NT2/D1 (cell line): Measurements from ENCODE around the gene PLEKHH1.

ENCODE experiments used
- YY1 ChIP-seq: IDR thresholded peaks from 2 replicates; pipeline ENCODE4 v1.6.1; 2011; ENCODE audit not compliant: insufficient read length, insufficient read depth
- ZNF274 ChIP-seq: IDR thresholded peaks from 2 replicates; pipeline ENCODE4 v1.6.1; 2011; ENCODE audit warnings: mild to moderate bottlenecking, low read depth, low read length

- no peak for TF ChIP-seq YY1
- TF ChIP-seq ZNF274, result no peak
These were observed 2.8 kb upstream of the PLEKHH1 start for GRCh38 chr14:67529947-67530935.
